Gastrocnemius medialis (tissue), 4 donors: ENCODE data around the gene PTGER1.

ENCODE experiments used
- POLR2A ChIP-seq, 2 donors: fragments of 450-650 bp; IDR thresholded peaks; one replicate each; pipeline ENCODE4 v1.6.1; 2017; ENCODE audit warnings: antibody characterized with exemption in 2 of 2, mild to moderate bottlenecking in 2 of 2, moderate library complexity in 2 of 2
- TF ChIP-seq, protein P1 (sequence below), 5 experiments: fragments of 450-650 bp in 3 of 5; fragments of 200-600 bp in 2 of 5; sonication (generic) in 2 of 5; IDR thresholded peaks in 4 of 5; conservative IDR thresholded peaks in 1 of 5; 1 replicate in 4 of 5; 2 replicates in 1 of 5; pipeline ENCODE4 v1.5.1; 2016 to 2019; ENCODE audit warnings: antibody characterized with exemption in 5 of 5, mild to moderate bottlenecking in 3 of 5, moderate library complexity in 3 of 5

DNA sequence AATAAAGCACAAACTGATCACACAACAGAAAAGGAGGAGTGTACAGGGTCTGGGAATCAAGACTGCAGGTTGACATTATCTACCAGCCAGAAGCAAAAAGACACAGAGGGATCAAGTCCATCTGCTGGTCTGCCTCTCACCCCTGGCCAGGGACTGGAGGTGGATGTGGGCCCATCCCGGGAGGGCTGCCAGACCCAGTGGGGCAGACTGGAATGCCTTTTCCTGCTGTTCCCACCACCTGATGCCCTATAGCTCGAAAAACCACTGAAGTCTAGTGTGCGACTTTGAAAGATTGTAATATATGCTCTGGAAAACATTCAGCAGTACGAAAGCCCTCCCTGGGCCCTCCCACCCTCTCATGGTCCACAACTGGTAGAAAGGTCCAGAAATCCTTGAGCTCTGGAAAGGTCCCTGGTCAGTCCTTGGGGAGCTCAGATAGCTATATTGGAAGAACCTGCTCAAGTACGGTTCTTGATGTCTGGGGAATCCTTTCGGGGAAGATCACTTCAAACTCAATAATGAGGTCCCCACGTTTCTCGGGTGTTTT is 40.4 kb upstream of the PTGER1 start:
- TF ChIP-seq, protein P1, sequence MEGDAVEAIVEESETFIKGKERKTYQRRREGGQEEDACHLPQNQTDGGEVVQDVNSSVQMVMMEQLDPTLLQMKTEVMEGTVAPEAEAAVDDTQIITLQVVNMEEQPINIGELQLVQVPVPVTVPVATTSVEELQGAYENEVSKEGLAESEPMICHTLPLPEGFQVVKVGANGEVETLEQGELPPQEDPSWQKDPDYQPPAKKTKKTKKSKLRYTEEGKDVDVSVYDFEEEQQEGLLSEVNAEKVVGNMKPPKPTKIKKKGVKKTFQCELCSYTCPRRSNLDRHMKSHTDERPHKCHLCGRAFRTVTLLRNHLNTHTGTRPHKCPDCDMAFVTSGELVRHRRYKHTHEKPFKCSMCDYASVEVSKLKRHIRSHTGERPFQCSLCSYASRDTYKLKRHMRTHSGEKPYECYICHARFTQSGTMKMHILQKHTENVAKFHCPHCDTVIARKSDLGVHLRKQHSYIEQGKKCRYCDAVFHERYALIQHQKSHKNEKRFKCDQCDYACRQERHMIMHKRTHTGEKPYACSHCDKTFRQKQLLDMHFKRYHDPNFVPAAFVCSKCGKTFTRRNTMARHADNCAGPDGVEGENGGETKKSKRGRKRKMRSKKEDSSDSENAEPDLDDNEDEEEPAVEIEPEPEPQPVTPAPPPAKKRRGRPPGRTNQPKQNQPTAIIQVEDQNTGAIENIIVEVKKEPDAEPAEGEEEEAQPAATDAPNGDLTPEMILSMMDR (IDR thresholded peaks at IDR 0.05 in 4 of 5, conservative IDR thresholded peaks at IDR 0.05 in 1 of 5) = no peak
- TF ChIP-seq POLR2A (IDR thresholded peaks at IDR 0.05) = no peak
